GM12872 (cell line): Measurements from ENCODE around the gene PRR5.

Experiments used
- CTCF ChIP-seq: IDR thresholded peaks from 3 replicates; pipeline ENCODE4 v1.5.1; 2011; ENCODE audit warnings: low read depth, mild to moderate bottlenecking, low read length, moderate library complexity; ENCODE audit not compliant: insufficient read depth

PRR5 gene

GRCh38 chr22:44677353-44677840, 24.6 kb upstream of the PRR5 start:
- no peak for TF ChIP-seq CTCF

- TF ChIP-seq CTCF: no peak
These were observed 24.0 kb upstream of the PRR5 start for GRCh38 chr22:44677871-44678555.

- TF ChIP-seq CTCF: no peak
These were observed 23.3 kb upstream of the PRR5 start for GRCh38 chr22:44678556-44679305.

GRCh38 chr22:44680058-44680457, 21.9 kb upstream of the PRR5 start:
- no peak for TF ChIP-seq CTCF

- no peak for TF ChIP-seq CTCF
These were observed 21.5 kb upstream of the PRR5 start for GRCh38 chr22:44680481-44680894.

- TF ChIP-seq CTCF: no peak
These were observed 19.3 kb upstream of the PRR5 start for GRCh38 chr22:44682556-44683168.

- no peak for TF ChIP-seq CTCF
These were observed 18.8 kb upstream of the PRR5 start for GRCh38 chr22:44683237-44683636.
